Cardiac muscle cell (in vitro differentiated cells and primary cell): ENCODE results near the gene GPLD1. TPM values are rescaled to one million over a fixed set of nuclear protein-coding genes. Genes with fewer than 3 reads are reported as not detected.

Experiments
- DNase-seq, 2 donors: peaks; one replicate each; pipeline versions ENCODE4 v3.0.0 to v3.0.0-alpha.2; 2010 to 2017; ENCODE audit warnings: low read depth in 1 of 2, low spot score in 1 of 2
- H3K27ac ChIP-seq: fragments of 200-600 bp; sonication (generic); 2 replicates; pipeline ENCODE4 v1.5.1; 2016
- H3K27me3 ChIP-seq: fragments of 200-600 bp; sonication (generic); 2 replicates; pipeline ENCODE4 v1.6.0; 2016; ENCODE audit warnings: control low read depth
- H3K36me3 ChIP-seq: fragments of 200-600 bp; sonication (generic); 2 replicates; pipeline ENCODE4 v1.5.1; 2016; ENCODE audit warnings: control low read depth
- H3K4me1 ChIP-seq: fragments of 200-600 bp; sonication (generic); 2 replicates; pipeline ENCODE4 v1.8.1; 2017; ENCODE audit warnings: low read depth, mild to moderate bottlenecking, mixed run types
- H3K4me3 ChIP-seq: fragments of 200-600 bp; sonication (generic); 2 replicates; pipeline ENCODE4 v1.5.1; 2016; ENCODE audit warnings: mild to moderate bottlenecking
- H3K9me3 ChIP-seq: fragments of 200-600 bp; sonication (generic); 2 replicates; pipeline ENCODE4 v1.5.1; 2017; ENCODE audit warnings: low read depth, mild to moderate bottlenecking, control low read depth
- polyA plus RNA-seq: library from polyadenylated mRNA; unstranded; fragments of >200 nt; fragmentation: Nextera tagmentation; extraction: Ambion mirVana; gene quantifications from 2 replicates; pipeline ENCODE4 v1.2.1, GENCODE V29; 2016
- total RNA-seq: library from RNA; depleted of rRNA; stranded (reverse); fragments of >200 nt; gene quantifications from 2 replicates; pipeline ENCODE4 v1.2.3, GENCODE V29; 2016
- TF ChIP-seq, protein P1 (sequence below): IDR thresholded peaks from 2 replicates; pipeline ENCODE4 v1.5.1; 2012; ENCODE audit warnings: low read depth, mild to moderate bottlenecking, low read length

Gene GPLD1
- total and polyA plus RNA-seq, 2 experiments from 2014 or later = 0.39 to 4.8 TPM

DNA sequence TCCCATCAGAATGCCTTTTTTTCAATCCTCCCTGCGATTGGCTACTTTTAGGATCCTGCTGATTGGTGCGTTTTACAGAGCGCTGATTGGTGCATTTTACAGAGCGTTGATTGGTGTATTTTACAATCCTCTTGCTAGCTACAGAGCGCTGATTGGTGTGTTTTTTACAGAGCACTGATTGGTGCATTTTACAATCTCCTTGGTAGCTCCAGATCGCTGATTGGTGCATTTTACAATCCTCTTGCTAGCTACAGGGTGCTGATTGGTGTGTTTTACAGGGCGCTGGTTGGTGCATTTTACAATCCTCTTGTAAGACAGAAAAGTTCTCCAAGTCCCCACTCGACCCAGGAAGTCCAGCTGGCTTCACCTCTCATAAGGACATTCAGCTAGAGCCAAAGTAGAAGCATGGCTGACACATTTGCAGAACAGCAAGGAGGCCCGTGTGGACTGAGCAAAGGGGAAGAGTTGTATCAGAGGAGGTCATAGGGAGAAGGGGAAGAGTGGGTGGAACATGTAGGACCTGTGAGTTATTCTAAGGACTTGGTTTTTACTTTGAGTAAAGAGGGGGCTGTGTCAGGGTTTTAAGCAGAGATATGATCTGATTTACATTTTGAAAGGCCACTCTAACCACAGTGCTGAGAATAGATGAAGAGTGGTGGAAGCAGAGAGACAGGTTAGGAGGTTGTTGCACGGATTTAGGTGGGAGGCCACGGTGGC lies 8.0 kb upstream of the GPLD1 start:
- TF ChIP-seq, protein P1, sequence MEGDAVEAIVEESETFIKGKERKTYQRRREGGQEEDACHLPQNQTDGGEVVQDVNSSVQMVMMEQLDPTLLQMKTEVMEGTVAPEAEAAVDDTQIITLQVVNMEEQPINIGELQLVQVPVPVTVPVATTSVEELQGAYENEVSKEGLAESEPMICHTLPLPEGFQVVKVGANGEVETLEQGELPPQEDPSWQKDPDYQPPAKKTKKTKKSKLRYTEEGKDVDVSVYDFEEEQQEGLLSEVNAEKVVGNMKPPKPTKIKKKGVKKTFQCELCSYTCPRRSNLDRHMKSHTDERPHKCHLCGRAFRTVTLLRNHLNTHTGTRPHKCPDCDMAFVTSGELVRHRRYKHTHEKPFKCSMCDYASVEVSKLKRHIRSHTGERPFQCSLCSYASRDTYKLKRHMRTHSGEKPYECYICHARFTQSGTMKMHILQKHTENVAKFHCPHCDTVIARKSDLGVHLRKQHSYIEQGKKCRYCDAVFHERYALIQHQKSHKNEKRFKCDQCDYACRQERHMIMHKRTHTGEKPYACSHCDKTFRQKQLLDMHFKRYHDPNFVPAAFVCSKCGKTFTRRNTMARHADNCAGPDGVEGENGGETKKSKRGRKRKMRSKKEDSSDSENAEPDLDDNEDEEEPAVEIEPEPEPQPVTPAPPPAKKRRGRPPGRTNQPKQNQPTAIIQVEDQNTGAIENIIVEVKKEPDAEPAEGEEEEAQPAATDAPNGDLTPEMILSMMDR = no peak
- peaks cover 11% of the 10 kb centered on the region for H3K27me3 ChIP-seq
- DNase-seq = no peak
- H3K36me3 ChIP-seq = no peaks in the 10 kb centered on the region
- H3K9me3 ChIP-seq = no peaks in the 10 kb centered on the region
- no peak overlapping the region for H3K4me3 ChIP-seq
- H3K4me1 ChIP-seq = peaks cover 5% of the 10 kb centered on the region
- no peak overlapping the region for H3K27ac ChIP-seq

- peak within 1 kb of the TSS; percentile 76 for H3K27ac ChIP-seq
- H3K9me3 ChIP-seq = no peaks in the 10 kb centered on the region
- TF ChIP-seq, protein P1 = peak; percentile 24
- peaks cover 11% of the 10 kb centered on the region for H3K27me3 ChIP-seq
- peaks cover 5% of the 10 kb centered on the region for H3K4me1 ChIP-seq
- H3K36me3 ChIP-seq = no peaks in the 10 kb centered on the region
- H3K4me3 ChIP-seq = peak within 1 kb of the TSS; percentile 66
- DNase-seq = peak; percentile 77 to 78
Measured at GRCh38 chr6:24494821-24495795, 5.7 kb upstream of the GPLD1 start, which contains the start of gene ALDH5A1. TSS of gene ALDH5A1 (plus strand) at chr6:24494969. CDS start at chr6:24494997, 28 bp downstream.

DNA sequence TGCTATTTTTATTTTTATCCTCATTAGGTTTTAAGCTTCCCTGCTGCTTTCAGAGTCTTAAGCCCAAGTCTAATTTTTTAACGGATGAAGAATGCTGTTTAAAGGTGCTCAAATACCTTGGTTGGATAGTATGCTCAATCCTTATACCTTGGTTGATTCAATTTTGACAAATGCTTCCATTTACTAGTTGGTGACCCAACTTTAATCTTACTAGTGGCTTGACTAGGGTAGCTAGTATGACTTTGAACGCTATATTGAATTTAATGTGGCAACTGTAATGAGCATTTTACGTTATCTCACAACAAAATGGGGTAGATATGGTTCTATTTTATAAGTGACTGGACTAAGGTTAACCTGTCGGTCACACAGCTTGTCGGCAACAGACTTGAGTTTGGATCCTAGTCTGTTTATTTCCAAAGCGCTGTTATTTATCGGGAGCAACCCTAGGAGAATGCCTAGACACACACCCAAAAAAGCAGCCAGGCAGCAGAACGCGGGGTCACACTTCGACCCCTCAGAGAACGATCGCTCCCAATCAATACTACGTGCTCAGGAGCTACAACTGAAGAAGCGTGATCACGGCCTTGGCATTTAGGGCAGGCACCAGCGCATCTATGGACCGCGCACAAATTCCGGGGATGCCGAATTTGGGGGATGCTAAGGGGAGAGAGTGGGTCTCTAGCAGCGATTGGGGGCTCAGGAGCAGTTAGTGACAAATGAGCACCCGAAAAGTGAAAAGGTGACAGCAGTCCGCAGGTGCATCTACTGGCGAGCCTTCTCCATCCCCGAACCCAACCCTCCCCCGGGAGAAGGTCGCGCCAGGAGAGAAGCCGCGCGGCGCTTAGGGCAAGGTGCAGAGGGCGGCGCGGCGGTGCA lies 4.8 kb upstream of the GPLD1 start:
- peak overlapping the region; percentile 76 for H3K27ac ChIP-seq
- peaks cover 11% of the 10 kb centered on the region for H3K27me3 ChIP-seq
- no peaks in the 10 kb centered on the region for H3K36me3 ChIP-seq
- TF ChIP-seq, protein P1 = no peak
- DNase-seq = no peak
- peak overlapping the region; percentile 66 for H3K4me3 ChIP-seq
- no peaks in the 10 kb centered on the region for H3K9me3 ChIP-seq
- peaks cover 5% of the 10 kb centered on the region for H3K4me1 ChIP-seq

- Histone ChIP-seq H3K4me3 (no peak overlapping the region), H3K27me3 (peaks cover 11% of the 10 kb centered on the region), H3K27ac (no peak overlapping the region), H3K9me3 (no peaks in the 10 kb centered on the region), H3K4me1 (peaks cover 5% of the 10 kb centered on the region), H3K36me3 (no peaks in the 10 kb centered on the region)
- TF ChIP-seq, protein P1 = peak; percentile 52
- DNase-seq = peak; percentile 29 to 45
Measured at GRCh38 chr6:24492475-24492874, 3.1 kb upstream of the GPLD1 start.

DNA sequence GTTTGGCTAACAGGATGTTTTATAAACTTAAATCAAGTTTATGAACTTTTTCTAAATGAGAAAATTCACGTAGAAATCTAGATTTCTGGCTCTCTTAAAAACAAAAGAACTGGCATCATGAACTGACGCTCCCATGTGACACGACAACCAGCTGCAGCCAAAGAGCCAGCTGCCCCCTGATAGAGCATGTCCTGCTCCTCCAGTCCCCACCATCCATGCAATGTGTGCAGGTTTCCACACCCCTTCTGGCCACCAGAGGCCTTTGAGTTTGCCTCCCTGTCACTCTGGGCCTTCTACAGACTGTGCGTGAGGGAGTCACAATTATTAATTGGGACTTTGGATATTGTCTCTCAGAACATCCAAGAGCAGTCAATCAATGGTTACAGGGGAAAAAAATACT lies 1.6 kb upstream of the GPLD1 start:
- no peak for DNase-seq
- H3K27ac ChIP-seq = no peak overlapping the region
- peaks cover 11% of the 10 kb centered on the region for H3K27me3 ChIP-seq
- H3K9me3 ChIP-seq = no peaks in the 10 kb centered on the region
- no peak overlapping the region for H3K4me3 ChIP-seq
- H3K4me1 ChIP-seq = peaks cover 5% of the 10 kb centered on the region
- TF ChIP-seq, protein P1 = no peak
- no peaks in the 10 kb centered on the region for H3K36me3 ChIP-seq
